Measurements from ENCODE around the gene CXorf38.

DNA sequence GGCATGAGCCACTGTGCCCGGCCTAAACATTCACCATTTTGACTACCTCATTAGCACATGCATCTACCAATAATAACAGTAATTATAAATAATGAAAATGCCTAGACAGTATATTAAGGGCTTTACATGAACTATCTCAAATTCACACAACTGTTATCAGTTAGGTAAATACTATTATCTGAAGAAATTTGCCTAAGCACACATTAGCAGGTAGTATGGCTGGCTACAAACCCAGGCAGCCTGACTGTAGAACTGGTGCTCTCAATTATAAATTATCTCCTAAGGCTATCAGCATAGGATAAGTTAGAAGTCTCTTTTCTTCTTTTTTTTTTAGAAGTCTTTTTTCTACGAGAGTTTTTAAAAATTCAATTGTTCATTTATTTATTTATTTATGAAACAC is 14.1 kb upstream of the CXorf38 start:
- TF ChIP-seq, protein P1, sequence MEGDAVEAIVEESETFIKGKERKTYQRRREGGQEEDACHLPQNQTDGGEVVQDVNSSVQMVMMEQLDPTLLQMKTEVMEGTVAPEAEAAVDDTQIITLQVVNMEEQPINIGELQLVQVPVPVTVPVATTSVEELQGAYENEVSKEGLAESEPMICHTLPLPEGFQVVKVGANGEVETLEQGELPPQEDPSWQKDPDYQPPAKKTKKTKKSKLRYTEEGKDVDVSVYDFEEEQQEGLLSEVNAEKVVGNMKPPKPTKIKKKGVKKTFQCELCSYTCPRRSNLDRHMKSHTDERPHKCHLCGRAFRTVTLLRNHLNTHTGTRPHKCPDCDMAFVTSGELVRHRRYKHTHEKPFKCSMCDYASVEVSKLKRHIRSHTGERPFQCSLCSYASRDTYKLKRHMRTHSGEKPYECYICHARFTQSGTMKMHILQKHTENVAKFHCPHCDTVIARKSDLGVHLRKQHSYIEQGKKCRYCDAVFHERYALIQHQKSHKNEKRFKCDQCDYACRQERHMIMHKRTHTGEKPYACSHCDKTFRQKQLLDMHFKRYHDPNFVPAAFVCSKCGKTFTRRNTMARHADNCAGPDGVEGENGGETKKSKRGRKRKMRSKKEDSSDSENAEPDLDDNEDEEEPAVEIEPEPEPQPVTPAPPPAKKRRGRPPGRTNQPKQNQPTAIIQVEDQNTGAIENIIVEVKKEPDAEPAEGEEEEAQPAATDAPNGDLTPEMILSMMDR (IDR thresholded peaks at IDR 0.05) = no peak
- no peak for TF ChIP-seq POLR2A (IDR thresholded peaks at IDR 0.05)
- no peak for TF ChIP-seq POLR2AphosphoS5 (IDR thresholded peaks at IDR 0.05)
- no peak for TF ChIP-seq EP300 (IDR thresholded peaks at IDR 0.05)
